ENCODE results near the gene HOXA7. TPM values are rescaled to one million over a fixed set of nuclear protein-coding genes. Genes with fewer than 3 reads are reported as not detected.

HOXA7 gene
- total RNA-seq, 1 experiment from 2014 or later, result not detected

GRCh38 chr7:27152816-27153442 is 3.5 kb downstream of the HOXA7 start:
- Histone ChIP-seq H2AFZ (no peak overlapping the region), H4K20me1 (ENCODE audit: insufficient read depth) (no peaks in the 10 kb centered on the region), H3K4me2 (no peak overlapping the region), H3F3A (ENCODE audit: insufficient read depth, low read depth) (0 out of 2 replicates have a peak, but pooled peaks cover 4% of the 10 kb centered on the region), H3K27ac (no peak overlapping the region), H3K4me1 (replicated peaks; ENCODE audit: insufficient read depth) (0 out of 2 replicates have a peak, but pooled peaks cover 11% of the 10 kb centered on the region), H3K27me3 (ENCODE audit: insufficient read depth, low read depth) (no peaks in the 10 kb centered on the region), H3K36me3 (ENCODE audit: low read depth) (no peaks in the 10 kb centered on the region), H3K9me3 (ENCODE audit: insufficient read depth, low read depth) (no peaks in the 10 kb centered on the region), H3K79me2 (ENCODE audit: low read depth) (no peaks in the 10 kb centered on the region), H3K4me3 (no peak overlapping the region), H3K9me2 (ENCODE audit: insufficient read depth) (no peaks in the 10 kb centered on the region)
- no TSS peak for BruUV-seq (replicated peaks)
- no peak for TF ChIP-seq EZH2 (IDR thresholded peaks at IDR 0.05; ENCODE audit: low read depth)
- TF ChIP-seq, protein P1, sequence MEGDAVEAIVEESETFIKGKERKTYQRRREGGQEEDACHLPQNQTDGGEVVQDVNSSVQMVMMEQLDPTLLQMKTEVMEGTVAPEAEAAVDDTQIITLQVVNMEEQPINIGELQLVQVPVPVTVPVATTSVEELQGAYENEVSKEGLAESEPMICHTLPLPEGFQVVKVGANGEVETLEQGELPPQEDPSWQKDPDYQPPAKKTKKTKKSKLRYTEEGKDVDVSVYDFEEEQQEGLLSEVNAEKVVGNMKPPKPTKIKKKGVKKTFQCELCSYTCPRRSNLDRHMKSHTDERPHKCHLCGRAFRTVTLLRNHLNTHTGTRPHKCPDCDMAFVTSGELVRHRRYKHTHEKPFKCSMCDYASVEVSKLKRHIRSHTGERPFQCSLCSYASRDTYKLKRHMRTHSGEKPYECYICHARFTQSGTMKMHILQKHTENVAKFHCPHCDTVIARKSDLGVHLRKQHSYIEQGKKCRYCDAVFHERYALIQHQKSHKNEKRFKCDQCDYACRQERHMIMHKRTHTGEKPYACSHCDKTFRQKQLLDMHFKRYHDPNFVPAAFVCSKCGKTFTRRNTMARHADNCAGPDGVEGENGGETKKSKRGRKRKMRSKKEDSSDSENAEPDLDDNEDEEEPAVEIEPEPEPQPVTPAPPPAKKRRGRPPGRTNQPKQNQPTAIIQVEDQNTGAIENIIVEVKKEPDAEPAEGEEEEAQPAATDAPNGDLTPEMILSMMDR (conservative IDR thresholded peaks at IDR 0.05), result no peak
- no peak for DNase-seq
- ChIA-PET POLR2A (ENCODE audit: unreplicated experiment) (no interaction called here), CTCF (no interaction called here)
- intact Hi-C loops (cut with micrococcal nuclease; ENCODE audit: unreplicated experiment), result no loop called here

DNA sequence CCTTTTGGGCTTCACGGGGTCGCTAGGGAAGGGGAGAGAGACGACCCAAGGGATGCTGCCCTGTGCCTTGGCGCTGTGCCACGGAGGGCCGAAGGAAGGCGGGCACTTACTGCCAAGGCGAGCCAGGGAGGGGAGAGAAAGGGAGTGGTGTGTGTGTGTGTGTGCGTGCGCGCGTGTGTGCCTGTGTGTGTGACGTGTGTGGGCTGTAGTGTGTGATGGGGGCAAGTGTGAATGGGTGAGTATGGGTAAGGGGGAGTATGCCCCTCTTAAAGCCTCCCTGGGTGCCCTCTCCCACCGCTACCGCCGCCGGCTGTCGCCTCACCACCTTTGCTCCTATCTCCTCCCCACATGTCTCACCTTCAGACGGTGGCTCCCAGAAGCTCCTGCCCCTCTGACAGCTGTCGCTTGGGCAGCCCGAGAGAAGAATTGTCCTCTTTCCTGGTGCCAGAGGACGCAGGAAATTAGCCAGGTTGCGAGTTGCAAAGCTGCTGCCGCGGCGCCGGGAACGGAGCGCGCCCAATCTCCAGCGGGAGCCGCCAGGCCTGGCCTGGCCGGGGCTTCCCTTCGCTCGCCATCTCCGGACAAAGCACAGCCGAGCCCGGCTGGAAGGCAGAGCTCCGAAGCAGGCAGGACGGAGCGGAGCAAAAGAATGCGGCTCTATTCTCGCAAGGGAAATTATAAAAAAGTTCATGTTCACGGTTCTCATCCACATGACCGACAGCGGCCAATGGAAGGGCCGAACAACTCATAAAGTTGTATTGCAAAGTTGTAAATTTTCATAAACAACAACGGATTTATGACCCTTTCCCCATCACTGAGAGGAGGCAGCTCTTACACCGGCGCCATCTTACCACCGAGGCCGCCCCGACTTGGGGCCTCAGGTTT is 4.3 kb downstream of the HOXA7 start, which contains the start of gene HOXA3:
TSS of gene HOXA3 (minus strand) at position 653 of the 885 bp plus-strand sequence. CDS start 41,943 bp downstream, outside the sequence.
- H3K4me2 ChIP-seq, result no peak within 1 kb of the TSS
- no peaks in the 10 kb centered on the region for H4K20me1 ChIP-seq (ENCODE audit: insufficient read depth)
- H3K9me3 ChIP-seq (ENCODE audit: insufficient read depth, low read depth), result no peaks in the 10 kb centered on the region
- no peaks in the 10 kb centered on the region for H3K27me3 ChIP-seq (ENCODE audit: insufficient read depth, low read depth)
- DNase-seq, result no peak
- no peaks in the 10 kb centered on the region for H3K9me2 ChIP-seq (ENCODE audit: insufficient read depth)
- BruUV-seq (replicated peaks), result no TSS peak
- CTCF ChIA-PET, result no interaction called here
- POLR2A ChIA-PET (ENCODE audit: unreplicated experiment), result interaction anchor here (0.6 kb wide), 1 partner anchor 472 kb away, joined by 9 read pairs; no protein-coding TSS in a partner anchor
- no peak within 1 kb of the TSS for H3K4me3 ChIP-seq
- no peak within 1 kb of the TSS for H3K27ac ChIP-seq
- intact Hi-C loops (cut with micrococcal nuclease; ENCODE audit: unreplicated experiment), result no loop called here
- H3K79me2 ChIP-seq (ENCODE audit: low read depth), result no peaks in the 10 kb centered on the region
- no peak within 1 kb of the TSS for H2AFZ ChIP-seq
- H3F3A ChIP-seq (ENCODE audit: insufficient read depth, low read depth), result 0 out of 2 replicates have a peak, but pooled peaks cover 4% of the 10 kb centered on the region
- H3K4me1 ChIP-seq (replicated peaks; ENCODE audit: insufficient read depth), result 0 out of 2 replicates have a peak, but pooled peaks cover 11% of the 10 kb centered on the region
- H3K36me3 ChIP-seq (ENCODE audit: low read depth), result no peaks in the 10 kb centered on the region
- TF ChIP-seq, protein P1 (conservative IDR thresholded peaks at IDR 0.05), result no peak
- no peak for TF ChIP-seq EZH2 (IDR thresholded peaks at IDR 0.05; ENCODE audit: low read depth)

DNA sequence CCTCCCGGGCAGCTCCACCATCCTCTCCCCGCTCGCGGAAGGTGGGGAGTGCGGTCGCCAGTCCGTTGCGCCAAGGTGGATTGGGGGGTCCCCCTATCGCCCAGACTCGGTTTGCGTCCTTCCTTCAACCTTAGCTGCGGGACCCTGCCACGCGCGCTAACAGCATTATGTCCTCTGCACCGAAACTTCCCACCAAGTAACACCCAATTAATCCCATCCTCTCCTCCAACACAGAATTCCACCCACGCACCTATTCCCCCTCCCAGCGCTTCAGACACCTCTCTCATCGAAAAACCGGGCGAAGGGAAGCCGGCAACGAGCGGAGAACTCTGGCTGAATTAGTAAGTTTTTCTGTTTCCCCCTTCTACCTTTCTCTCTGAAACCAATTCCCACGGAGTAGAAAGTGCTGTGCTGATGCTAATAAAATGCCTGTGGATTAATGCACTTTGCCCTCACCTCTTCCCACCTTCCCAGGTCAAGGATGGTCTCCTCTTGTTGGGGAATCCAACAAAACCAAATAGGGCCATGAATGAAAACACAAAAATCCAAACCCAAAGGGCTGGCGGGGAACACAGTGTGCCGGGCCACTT is 5.0 kb downstream of the HOXA7 start:
- no peak overlapping the region for H2AFZ ChIP-seq
- H3K27ac ChIP-seq, result no peak overlapping the region
- DNase-seq, result no peak
- H4K20me1 ChIP-seq (ENCODE audit: insufficient read depth), result no peaks in the 10 kb centered on the region
- TF ChIP-seq EZH2 (IDR thresholded peaks at IDR 0.05; ENCODE audit: low read depth), result no peak
- TF ChIP-seq, protein P1 (conservative IDR thresholded peaks at IDR 0.05), result no peak
- no peaks in the 10 kb centered on the region for H3K9me3 ChIP-seq (ENCODE audit: insufficient read depth, low read depth)
- H3K9me2 ChIP-seq (ENCODE audit: insufficient read depth), result no peaks in the 10 kb centered on the region
- 0 out of 2 replicates have a peak, but pooled peaks cover 4% of the 10 kb centered on the region for H3F3A ChIP-seq (ENCODE audit: insufficient read depth, low read depth)
- H3K4me3 ChIP-seq, result no peak overlapping the region
- BruUV-seq (replicated peaks), result no TSS peak
- intact Hi-C loops (cut with micrococcal nuclease; ENCODE audit: unreplicated experiment), result no loop called here
- H3K79me2 ChIP-seq (ENCODE audit: low read depth), result no peaks in the 10 kb centered on the region
- H3K4me2 ChIP-seq, result no peak overlapping the region; the same call in 1 of the 2 replicates
- CTCF ChIA-PET, result no interaction called here
- no peaks in the 10 kb centered on the region for H3K27me3 ChIP-seq (ENCODE audit: insufficient read depth, low read depth)
- POLR2A ChIA-PET (ENCODE audit: unreplicated experiment), result no interaction called here
- H3K36me3 ChIP-seq (ENCODE audit: low read depth), result no peaks in the 10 kb centered on the region
- H3K4me1 ChIP-seq (replicated peaks; ENCODE audit: insufficient read depth), result 0 out of 2 replicates have a peak, but pooled peaks cover 11% of the 10 kb centered on the region
